K562 (cell line): Measurements from ENCODE around the gene UCP3.

Experiments
- BHLHE40 ChIP-seq: IDR thresholded peaks from 2 replicates; pipeline ENCODE4 v1.6.1; 2011; ENCODE audit warnings: low read length, improper control_type of control experiment
- CTCF ChIP-seq, 3 experiments: IDR thresholded peaks in 2 of 3; conservative IDR thresholded peaks in 1 of 3; 2 replicates each; pipeline ENCODE4 v1.5.1; 2011 to 2012; ENCODE audit warnings: low read length in 3 of 3, mild to moderate bottlenecking in 3 of 3, control low read depth in 2 of 3, improper control_type of control experiment in 1 of 3, inconsistent platforms in 1 of 3, low read depth in 1 of 3, mixed read lengths in 1 of 3, moderate library complexity in 1 of 3; ENCODE audit not compliant: insufficient read depth in 2 of 3
- EGR1 ChIP-seq: fragments of 450-650 bp; conservative IDR thresholded peaks from 2 replicates; pipeline ENCODE4 v1.6.1; 2017; ENCODE audit warnings: mild to moderate bottlenecking

GRCh38 chr11:74019104-74019738 lies 10.3 kb upstream of the UCP3 start:
- TF ChIP-seq CTCF (IDR thresholded peaks at IDR 0.05 in 2 of 3, conservative IDR thresholded peaks at IDR 0.05 in 1 of 3; ENCODE audit: insufficient read depth in 2 of 3, low read depth in 1 of 3, low read length in 3 of 3) (no peak), EGR1 (no peak), BHLHE40 (no peak)
